Body of pancreas (tissue), 4 donors: ENCODE data around the gene UHRF1. TPM values are rescaled to one million over a fixed set of nuclear protein-coding genes. Genes with fewer than 3 reads are reported as not detected.

ENCODE experiments used
- ATAC-seq: fragments of 150-250 bp; one replicate; pipeline ENCODE4 v1.9.1; 2016
- DNase-seq, 4 donors: peaks; one replicate each; pipeline ENCODE4 v3.0.0-alpha.2; 2019
- H3K27ac ChIP-seq, 4 donors: fragments of 200-600 bp; sonication (generic); 1 replicate in 3 of 4; 2 replicates in 1 of 4; pipeline versions ENCODE4 v1.5.1 to v1.6.1; 2016 to 2019; ENCODE audit warnings: mild to moderate bottlenecking in 1 of 4, mixed read lengths in 1 of 4, moderate library complexity in 1 of 4
- H3K27me3 ChIP-seq, 2 donors: fragments of 200-600 bp; sonication (generic); one replicate each; pipeline ENCODE4 v1.6.0; 2016; ENCODE audit warnings: mild to moderate bottlenecking in 1 of 2
- H3K36me3 ChIP-seq, 2 donors: fragments of 200-600 bp; sonication (generic); replicated peaks in 1 of 2; 2 replicates each; pipeline ENCODE4 v1.5.1; 2016; ENCODE audit warnings: low read depth in 2 of 2; ENCODE audit not compliant: insufficient read depth in 1 of 2
- H3K4me1 ChIP-seq: fragments of 200-600 bp; sonication (generic); one replicate; pipeline ENCODE4 v1.6.0; 2016
- H3K4me3 ChIP-seq, 2 donors: fragments of 200-600 bp; sonication (generic); 1 replicate in 1 of 2; 2 replicates in 1 of 2; pipeline ENCODE4 v1.5.1; 2016 to 2019
- H3K9me3 ChIP-seq, 3 donors: fragments of 200-600 bp; sonication (generic); 1 replicate in 2 of 3; 2 replicates in 1 of 3; pipeline ENCODE4 v1.5.1; 2016
- CTCF ChIP-seq, 7 experiments: fragments of 450-650 bp in 4 of 7; fragments of 200-600 bp in 3 of 7; sonication (generic) in 3 of 7; IDR thresholded peaks; one replicate each; pipeline ENCODE4 v1.5.1; 2016 to 2019; ENCODE audit warnings: antibody characterized with exemption in 7 of 7
- POLR2A ChIP-seq, 3 donors: fragments of 450-650 bp; IDR thresholded peaks; one replicate each; pipeline ENCODE4 v1.6.1; 2016; ENCODE audit warnings: antibody characterized with exemption in 3 of 3, mild to moderate bottlenecking in 2 of 3
- WGBS, 2 donors: methylation state at CpG; one replicate each; pipeline ENCODE4 v1.1.5; 2017; 5-methylcytosine and 5-hydroxymethylcytosine counted together
- intact Hi-C: fragments of 100-400 bp; cut with DNase I; formaldehyde crosslinking; loops from one replicate; pipeline ENCODE4 v1.15.1; 2023
- total RNA-seq, 2 donors: library from RNA; depleted of rRNA; stranded (reverse); fragments of >200 nt; gene quantifications; one replicate each; pipeline ENCODE4 v1.1.0, GENCODE V29; 2016

UHRF1 gene
- total RNA-seq, 2 donors from 2014 or later: 2.1 to 3.3 TPM

- intact Hi-C loops: no loop called here
- 68 to 82% methylated on average over 9 to 18 of the region's 18 CpGs for WGBS, 2 donors
- no peak for ATAC-seq
These were observed 75.2 kb downstream of the UHRF1 start for GRCh38 chr19:4984438-4984990.

GRCh38 chr19:4985551-4985991 lies 76.3 kb downstream of the UHRF1 start:
- Histone ChIP-seq H3K4me1 (peaks cover 27% of the 10 kb centered on the region), H3K9me3 (no peaks in the 10 kb centered on the region), H3K27me3 (no peaks in the 10 kb centered on the region), H3K36me3 (no peaks in the 10 kb centered on the region), H3K27ac (no peak overlapping the region), H3K4me3 (no peak overlapping the region)
- ATAC-seq: no peak
- intact Hi-C loops: no loop called here
- DNase-seq: no peak
- TF ChIP-seq POLR2A (IDR thresholded peaks at IDR 0.05) (no peak), CTCF (IDR thresholded peaks at IDR 0.05) (no peak)
- WGBS, 2 donors: 85 to 90% methylated on average over 18 to 19 of the region's 22 CpGs

More at GRCh38 chr19:4984438-4984990, 75.2 kb downstream of the UHRF1 start:
- no peaks in the 10 kb centered on the region for H3K27me3 ChIP-seq
- no peaks in the 10 kb centered on the region for H3K9me3 ChIP-seq
- no peak for TF ChIP-seq POLR2A (IDR thresholded peaks at IDR 0.05)
- no peak for TF ChIP-seq CTCF (IDR thresholded peaks at IDR 0.05)
- DNase-seq: peak in 1 of 4 donors; percentile 38
- no peak overlapping the region for H3K27ac ChIP-seq
- peaks cover 34% of the 10 kb centered on the region for H3K4me1 ChIP-seq
- H3K4me3 ChIP-seq: no peak overlapping the region
- no peaks in the 10 kb centered on the region for H3K36me3 ChIP-seq

GRCh38 chr19:4986056-4986455 lies 76.8 kb downstream of the UHRF1 start:
- 92% methylated on average over 19 of the region's 19 CpGs; no CpG with 5 or more reads in 1 of the 2 donors for WGBS, 2 donors
- H3K36me3 ChIP-seq: no peaks in the 10 kb centered on the region
- intact Hi-C loops: no loop called here
- ATAC-seq (no peak), DNase-seq (no peak)
- H3K27ac ChIP-seq: no peak overlapping the region
- TF ChIP-seq CTCF (IDR thresholded peaks at IDR 0.05): no peak
- TF ChIP-seq POLR2A (IDR thresholded peaks at IDR 0.05): no peak
- no peaks in the 10 kb centered on the region for H3K9me3 ChIP-seq
- no peaks in the 10 kb centered on the region for H3K27me3 ChIP-seq
- H3K4me3 ChIP-seq: no peak overlapping the region
- H3K4me1 ChIP-seq: peaks cover 24% of the 10 kb centered on the region

- no peak for DNase-seq
- intact Hi-C loops: no loop called here
- Histone ChIP-seq H3K27me3 (no peaks in the 10 kb centered on the region), H3K9me3 (no peaks in the 10 kb centered on the region), H3K27ac (no peak overlapping the region), H3K4me1 (peaks cover 20% of the 10 kb centered on the region), H3K4me3 (no peak overlapping the region), H3K36me3 (no peaks in the 10 kb centered on the region)
- ATAC-seq: no peak
- WGBS, 2 donors: 83 to 86% methylated on average over 9 to 17 of the region's 19 CpGs
- TF ChIP-seq CTCF (IDR thresholded peaks at IDR 0.05) (no peak), POLR2A (IDR thresholded peaks at IDR 0.05) (no peak)
These were observed 77.2 kb downstream of the UHRF1 start for GRCh38 chr19:4986471-4986891.

- H3K4me1 ChIP-seq: peaks cover 17% of the 10 kb centered on the region
- 58 to 67% methylated on average over 10 to 11 of the region's 11 CpGs for WGBS, 2 donors
- H3K27ac ChIP-seq: no peak overlapping the region
- no peaks in the 10 kb centered on the region for H3K27me3 ChIP-seq
- no peak for TF ChIP-seq POLR2A (IDR thresholded peaks at IDR 0.05)
- TF ChIP-seq CTCF (IDR thresholded peaks at IDR 0.05): no peak
- ATAC-seq: no peak
- intact Hi-C loops: no loop called here
- no peak overlapping the region for H3K4me3 ChIP-seq
- no peaks in the 10 kb centered on the region for H3K36me3 ChIP-seq
- H3K9me3 ChIP-seq: no peaks in the 10 kb centered on the region
- no peak for DNase-seq
These were observed 78.0 kb downstream of the UHRF1 start for GRCh38 chr19:4987256-4987655.
